ENCODE data around the gene EPM2A. TPM values are rescaled to one million over a fixed set of nuclear protein-coding genes. Genes with fewer than 3 reads are reported as not detected.
"Not testable (repeated sequence)": the region's sequence is repeated elsewhere in the genome, so short reads cannot be mapped to it uniquely, and the experiment has no call there.

EPM2A gene
- total RNA-seq, 5 donors from 2014 or later (not counting 1 experiment from before 2014, with no cell fraction given) = 9.0 to 13.5 (median 10.7) TPM

- H3K4me3 ChIP-seq (ENCODE audit: control insufficient read depth in 1 of 2, extremely low read depth in 1 of 2, low read length in 1 of 2) = no peak overlapping the region
- no peaks in the 10 kb centered on the region for H3K36me3 ChIP-seq (ENCODE audit: control insufficient read depth in 2 of 2, extremely low read depth in 1 of 2, insufficient read depth in 1 of 2, low read length in 1 of 2)
- no peaks in the 10 kb centered on the region for H3K27me3 ChIP-seq (replicated peaks in 1 of 2; ENCODE audit: control insufficient read depth in 2 of 2, extremely low read depth in 1 of 2, insufficient read depth in 2 of 2, low read length in 1 of 2)
- CTCF ChIA-PET = no interaction called here
- no peaks in the 10 kb centered on the region for H3K27me3 Mint-ChIP-seq
- no peak overlapping the region for H3K27ac ChIP-seq (ENCODE audit: low read length)
- POLR2A ChIA-PET = no interaction called here
- ATAC-seq (replicated peaks in 1 of 4) (no peak), DNase-seq (no peak)
- no peak overlapping the region for H3K4me3 Mint-ChIP-seq
- no peaks in the 10 kb centered on the region for H3K9me3 ChIP-seq
- no peaks in the 10 kb centered on the region for H3K4me1 Mint-ChIP-seq
- H3K36me3 Mint-ChIP-seq = peaks cover 20% of the 10 kb centered on the region
- no peaks in the 10 kb centered on the region for H3K4me1 ChIP-seq (ENCODE audit: control insufficient read depth in 1 of 2, extremely low read depth in 1 of 2, insufficient read depth in 2 of 2, low read length in 2 of 2)
- H3K27ac Mint-ChIP-seq = no peak overlapping the region
- peaks cover 5 to 12% (median 12%) of the 10 kb centered on the region in 3 donors for H3K9me3 Mint-ChIP-seq
Measured at GRCh38 chr6:145699462-145699861, 35.9 kb downstream of the EPM2A start.

GRCh38 chr6:145697401-145697800 is 37.9 kb downstream of the EPM2A start:
- H3K4me3 Mint-ChIP-seq; H3K27ac Mint-ChIP-seq; DNase-seq; CTCF ChIA-PET; H3K27me3 ChIP-seq (replicated peaks in 1 of 2; ENCODE audit: control insufficient read depth in 2 of 2, extremely low read depth in 1 of 2, insufficient read depth in 2 of 2, low read length in 1 of 2); ATAC-seq (replicated peaks in 1 of 4); H3K27me3 Mint-ChIP-seq; H3K36me3 ChIP-seq (ENCODE audit: control insufficient read depth in 2 of 2, extremely low read depth in 1 of 2, insufficient read depth in 1 of 2, low read length in 1 of 2); H3K4me1 Mint-ChIP-seq; H3K9me3 ChIP-seq; H3K4me1 ChIP-seq (ENCODE audit: control insufficient read depth in 1 of 2, extremely low read depth in 1 of 2, insufficient read depth in 2 of 2, low read length in 2 of 2); POLR2A ChIA-PET; H3K4me3 ChIP-seq (ENCODE audit: control insufficient read depth in 1 of 2, extremely low read depth in 1 of 2, low read length in 1 of 2); H3K27ac ChIP-seq (ENCODE audit: low read length): not testable (repeated sequence)
- no CpG with 5 or more reads among the region's 12 CpGs for WGBS (ENCODE audit: insufficient coverage)
- Mint-ChIP-seq H3K9me3 (peaks cover 5 to 12% (median 12%) of the 10 kb centered on the region in 3 donors), H3K36me3 (peaks cover 24% of the 10 kb centered on the region)

GRCh38 chr6:145694083-145694737 is 41.1 kb downstream of the EPM2A start:
- H3K4me1 Mint-ChIP-seq = no peaks in the 10 kb centered on the region
- Histone ChIP-seq H3K27me3 (replicated peaks in 1 of 2; ENCODE audit: control insufficient read depth in 2 of 2, extremely low read depth in 1 of 2, insufficient read depth in 2 of 2, low read length in 1 of 2) (no peaks in the 10 kb centered on the region), H3K4me3 (ENCODE audit: control insufficient read depth in 1 of 2, extremely low read depth in 1 of 2, low read length in 1 of 2) (no peak overlapping the region), H3K4me1 (ENCODE audit: control insufficient read depth in 1 of 2, extremely low read depth in 1 of 2, insufficient read depth in 2 of 2, low read length in 2 of 2) (no peaks in the 10 kb centered on the region), H3K36me3 (ENCODE audit: control insufficient read depth in 2 of 2, extremely low read depth in 1 of 2, insufficient read depth in 1 of 2, low read length in 1 of 2) (no peaks in the 10 kb centered on the region), H3K9me3 (no peaks in the 10 kb centered on the region), H3K27ac (ENCODE audit: low read length) (no peak overlapping the region)
- no peak for ATAC-seq (replicated peaks in 1 of 4)
- no peak overlapping the region for H3K4me3 Mint-ChIP-seq
- no peak overlapping the region for H3K27ac Mint-ChIP-seq
- H3K27me3 Mint-ChIP-seq = no peaks in the 10 kb centered on the region
- H3K36me3 Mint-ChIP-seq = peaks cover 21% of the 10 kb centered on the region
- peaks cover 5 to 12% (median 12%) of the 10 kb centered on the region in 3 donors for H3K9me3 Mint-ChIP-seq
- 90% methylated on average over 3 of the region's 4 CpGs for whole genome bisulfite sequencing (ENCODE audit: insufficient coverage)
- ChIA-PET POLR2A (no interaction called here), CTCF (interaction anchor here in 1 of 2 donors (1.1 kb wide), 1 partner anchor 10 kb away, joined by 3 read pairs; no protein-coding TSS in a partner anchor)
- no peak for DNase-seq

- H3K27ac Mint-ChIP-seq = no peak overlapping the region
- H3K4me1 Mint-ChIP-seq = no peaks in the 10 kb centered on the region
- Histone ChIP-seq H3K27ac (ENCODE audit: low read length) (no peak overlapping the region), H3K4me1 (ENCODE audit: control insufficient read depth in 1 of 2, extremely low read depth in 1 of 2, insufficient read depth in 2 of 2, low read length in 2 of 2) (no peaks in the 10 kb centered on the region), H3K4me3 (ENCODE audit: control insufficient read depth in 1 of 2, extremely low read depth in 1 of 2, low read length in 1 of 2) (no peak overlapping the region), H3K27me3 (replicated peaks in 1 of 2; ENCODE audit: control insufficient read depth in 2 of 2, extremely low read depth in 1 of 2, insufficient read depth in 2 of 2, low read length in 1 of 2) (no peaks in the 10 kb centered on the region), H3K36me3 (ENCODE audit: control insufficient read depth in 2 of 2, extremely low read depth in 1 of 2, insufficient read depth in 1 of 2, low read length in 1 of 2) (no peaks in the 10 kb centered on the region), H3K9me3 (no peaks in the 10 kb centered on the region)
- no peak for ATAC-seq (replicated peaks in 1 of 4)
- no peaks in the 10 kb centered on the region for H3K9me3 Mint-ChIP-seq
- no peaks in the 10 kb centered on the region for H3K27me3 Mint-ChIP-seq
- no peak overlapping the region for H3K4me3 Mint-ChIP-seq
- no peak for DNase-seq
- H3K36me3 Mint-ChIP-seq = peaks cover 10% of the 10 kb centered on the region
- WGBS (ENCODE audit: insufficient coverage) = no CpG with 5 or more reads among the region's 2 CpGs
- POLR2A ChIA-PET = no interaction called here
- CTCF ChIA-PET = no interaction called here
Measured at GRCh38 chr6:145690969-145691368, 44.4 kb downstream of the EPM2A start.

- POLR2A ChIA-PET = no interaction called here
- Histone ChIP-seq H3K27me3 (replicated peaks in 1 of 2; ENCODE audit: control insufficient read depth in 2 of 2, extremely low read depth in 1 of 2, insufficient read depth in 2 of 2, low read length in 1 of 2) (no peaks in the 10 kb centered on the region), H3K36me3 (ENCODE audit: control insufficient read depth in 2 of 2, extremely low read depth in 1 of 2, insufficient read depth in 1 of 2, low read length in 1 of 2) (no peaks in the 10 kb centered on the region), H3K4me1 (ENCODE audit: control insufficient read depth in 1 of 2, extremely low read depth in 1 of 2, insufficient read depth in 2 of 2, low read length in 2 of 2) (no peaks in the 10 kb centered on the region), H3K4me3 (ENCODE audit: control insufficient read depth in 1 of 2, extremely low read depth in 1 of 2, low read length in 1 of 2) (no peak overlapping the region), H3K27ac (ENCODE audit: low read length) (no peak overlapping the region), H3K9me3 (no peaks in the 10 kb centered on the region)
- Mint-ChIP-seq H3K9me3 (no peaks in the 10 kb centered on the region), H3K4me3 (no peak overlapping the region), H3K36me3 (peaks cover 20% of the 10 kb centered on the region), H3K27me3 (no peaks in the 10 kb centered on the region), H3K4me1 (no peaks in the 10 kb centered on the region), H3K27ac (no peak overlapping the region)
- ATAC-seq (replicated peaks in 1 of 4) (no peak), DNase-seq (no peak)
- CTCF ChIA-PET = no interaction called here
- no CpG with 5 or more reads among the region's 2 CpGs for WGBS (ENCODE audit: insufficient coverage)
Measured at GRCh38 chr6:145689529-145689928, 45.8 kb downstream of the EPM2A start.

- WGBS (ENCODE audit: insufficient coverage) = 78% methylated on average over 1 of the region's 1 CpG
- CTCF ChIA-PET = interaction anchor here in 1 of 2 donors (0.6 kb wide), 1 partner anchor 14 kb away, joined by 3 read pairs; no protein-coding TSS in a partner anchor
Measured at GRCh38 chr6:145688493-145688905, 46.8 kb downstream of the EPM2A start.

More at GRCh38 chr6:145688493-145688905, 46.8 kb downstream of the EPM2A start:
- peaks cover 29% of the 10 kb centered on the region for H3K36me3 Mint-ChIP-seq
- no peaks in the 10 kb centered on the region for H3K9me3 ChIP-seq
- H3K27ac Mint-ChIP-seq = no peak overlapping the region
- no peak overlapping the region for H3K4me3 Mint-ChIP-seq
- H3K4me1 Mint-ChIP-seq = no peaks in the 10 kb centered on the region
- no peak for ATAC-seq (replicated peaks in 1 of 4)
- H3K4me3 ChIP-seq (ENCODE audit: control insufficient read depth in 1 of 2, extremely low read depth in 1 of 2, low read length in 1 of 2) = no peak overlapping the region
- H3K27me3 Mint-ChIP-seq = no peaks in the 10 kb centered on the region
- H3K36me3 ChIP-seq (ENCODE audit: control insufficient read depth in 2 of 2, extremely low read depth in 1 of 2, insufficient read depth in 1 of 2, low read length in 1 of 2) = no peaks in the 10 kb centered on the region
- DNase-seq = no peak
- no peaks in the 10 kb centered on the region for H3K9me3 Mint-ChIP-seq
- H3K27ac ChIP-seq (ENCODE audit: low read length) = no peak overlapping the region
- H3K27me3 ChIP-seq (replicated peaks in 1 of 2; ENCODE audit: control insufficient read depth in 2 of 2, extremely low read depth in 1 of 2, insufficient read depth in 2 of 2, low read length in 1 of 2) = no peaks in the 10 kb centered on the region
- H3K4me1 ChIP-seq (ENCODE audit: control insufficient read depth in 1 of 2, extremely low read depth in 1 of 2, insufficient read depth in 2 of 2, low read length in 2 of 2) = no peaks in the 10 kb centered on the region
- POLR2A ChIA-PET = no interaction called here
